IMR-90 (cell line): ENCODE measurements around the gene PPP2R1B. TPM values are rescaled to one million over a fixed set of nuclear protein-coding genes. Genes with fewer than 3 reads are reported as not detected.

Experiments
- ATAC-seq: fragments of 200-7000 bp; cut with Tn5 transposase; 2 replicates; pipeline ENCODE4 v1.9.1; 2020; ENCODE audit warnings: low read depth, mild to moderate bottlenecking, moderate library complexity
- BruUV-seq: library from RNA; stranded (reverse); fragments of 400-500 nt; replicated peaks from 2 replicates; lab custom pipeline; 2021; lab: Mats Ljungman, UMichigan
- CTCF ChIA-PET: fragments of 300-600 bp; formaldehyde crosslinking; extraction: SDS; loops from one replicate; lab custom pipeline; 2021; ENCODE audit warnings: antibody characterized with exemption; lab: Yijun Ruan, JAX
- POLR2A ChIA-PET: fragments of 300-600 bp; sonication (Branson Sonifier 250); formaldehyde crosslinking; loops from one replicate; lab custom pipeline; 2022; ENCODE audit warnings: antibody characterized with exemption; ENCODE audit not compliant: unreplicated experiment; lab: Charles Lee
- DNase-seq: peaks from one replicate; pipeline ENCODE4 v3.0.0; 2013
- H2AFZ ChIP-seq: replicated peaks from 2 replicates; pipeline ENCODE3; 2013; ENCODE audit warnings: low read length, mild to moderate bottlenecking; ENCODE audit not compliant: poor library complexity
- H2AK5ac ChIP-seq: 2 replicates; pipeline ENCODE4 v1.6.1; 2013; ENCODE audit warnings: low read depth, low read length, inconsistent platforms
- H2AK9ac ChIP-seq: replicated peaks from 2 replicates; pipeline ENCODE3; 2013; ENCODE audit warnings: mild to moderate bottlenecking, low read depth, low read length, moderate library complexity; ENCODE audit not compliant: poor library complexity
- H2BK120ac ChIP-seq: 2 replicates; pipeline ENCODE4 v1.6.1; 2013; ENCODE audit warnings: low read depth, low read length, inconsistent platforms
- H2BK15ac ChIP-seq: 3 replicates; pipeline ENCODE4 v1.6.1; 2013; ENCODE audit warnings: low read depth, low read length, inconsistent platforms
- H2BK20ac ChIP-seq: 2 replicates; pipeline ENCODE4 v1.6.1; 2013; ENCODE audit warnings: low read depth, mild to moderate bottlenecking, inconsistent platforms, low read length, moderate library complexity
- H2BK5ac ChIP-seq: 2 replicates; pipeline ENCODE4 v1.6.1; 2013; ENCODE audit warnings: mild to moderate bottlenecking, low read depth, low read length, inconsistent platforms; ENCODE audit not compliant: poor library complexity, severe bottlenecking
- H3K14ac ChIP-seq: replicated peaks from 2 replicates; pipeline ENCODE4 v1.6.1; 2013; ENCODE audit warnings: low read depth, low read length, inconsistent platforms
- H3K18ac ChIP-seq: 2 replicates; pipeline ENCODE4 v1.6.1; 2013; ENCODE audit warnings: low read depth, low read length, control low read depth
- H3K23ac ChIP-seq: 2 replicates; pipeline ENCODE4 v1.6.1; 2013; ENCODE audit warnings: low read depth, low read length, inconsistent platforms
- H3K27ac ChIP-seq: 2 replicates; pipeline ENCODE4 v1.5.1; 2013; ENCODE audit warnings: mild to moderate bottlenecking, control low read depth, low read length; ENCODE audit not compliant: insufficient read depth
- H3K27me3 ChIP-seq: 2 replicates; pipeline ENCODE4 v1.6.1; 2013; ENCODE audit warnings: low read length; ENCODE audit not compliant: control insufficient read depth, insufficient read depth
- H3K36me3 ChIP-seq: 2 replicates; pipeline ENCODE4 v1.6.1; 2013; ENCODE audit warnings: low read length, mixed read lengths; ENCODE audit not compliant: control insufficient read depth, insufficient read depth
- H3K4ac ChIP-seq: 2 replicates; pipeline ENCODE4 v1.6.1; 2013; ENCODE audit warnings: low read depth, low read length, inconsistent platforms
- H3K4me1 ChIP-seq: 2 replicates; pipeline ENCODE4 v1.6.1; 2013; ENCODE audit warnings: low read length, mixed read lengths; ENCODE audit not compliant: control insufficient read depth, insufficient read depth
- H3K4me2 ChIP-seq: 2 replicates; pipeline ENCODE4 v1.6.1; 2013; ENCODE audit warnings: low read depth, mild to moderate bottlenecking, control low read depth, low read length, moderate library complexity
- H3K4me3 ChIP-seq: 2 replicates; pipeline ENCODE4 v1.5.1; 2013; ENCODE audit warnings: low read depth, mild to moderate bottlenecking, control low read depth, low read length, moderate library complexity; ENCODE audit not compliant: insufficient read depth
- H3K56ac ChIP-seq: 2 replicates; pipeline ENCODE4 v1.6.1; 2013; ENCODE audit warnings: low read length, inconsistent platforms; ENCODE audit not compliant: insufficient read depth; ENCODE audit errors: extremely low read depth
- H3K79me1 ChIP-seq, 2 experiments: 2 replicates each; pipeline ENCODE4 v1.6.1; 2013; ENCODE audit warnings: low read length in 2 of 2, inconsistent platforms in 1 of 2, low read depth in 1 of 2
- H3K9ac ChIP-seq: 2 replicates; pipeline ENCODE4 v1.6.1; 2013; ENCODE audit warnings: low read depth, low read length, control low read depth
- H3K9me1 ChIP-seq: 2 replicates; pipeline ENCODE4 v1.6.1; 2013; ENCODE audit warnings: low read length, inconsistent platforms; ENCODE audit not compliant: insufficient read depth
- H3K9me3 ChIP-seq: 2 replicates; pipeline ENCODE4 v1.6.1; 2013; ENCODE audit warnings: low read length; ENCODE audit not compliant: control insufficient read depth, insufficient read depth
- H4K20me1 ChIP-seq: 2 replicates; pipeline ENCODE4 v1.6.1; 2013; ENCODE audit warnings: low read length, inconsistent platforms; ENCODE audit not compliant: insufficient read depth
- H4K5ac ChIP-seq: 2 replicates; pipeline ENCODE4 v1.6.1; 2013; ENCODE audit warnings: mild to moderate bottlenecking, low read depth, low read length, control low read depth
- H4K8ac ChIP-seq, 2 experiments: 2 replicates each; pipeline ENCODE4 v1.6.1; 2013; ENCODE audit warnings: low read depth in 2 of 2, low read length in 2 of 2, control low read depth in 1 of 2, inconsistent platforms in 1 of 2
- H4K91ac ChIP-seq: 2 replicates; pipeline ENCODE4 v1.6.1; 2013; ENCODE audit warnings: low read depth, low read length, inconsistent platforms; ENCODE audit not compliant: insufficient read depth
- BHLHE40 ChIP-seq: fragments of 150-350 bp; IDR thresholded peaks from 2 replicates; pipeline ENCODE4 v1.6.1; 2016; ENCODE audit warnings: mild to moderate bottlenecking, low read depth, low read length
- CEBPB ChIP-seq: IDR thresholded peaks from 2 replicates; pipeline ENCODE4 v1.6.1; 2012; ENCODE audit warnings: low read depth, low read length, improper control_type of control experiment
- CHD1 ChIP-seq: IDR thresholded peaks from 2 replicates; pipeline ENCODE4 v1.6.1; 2012; ENCODE audit warnings: low read depth, low read length, improper control_type of control experiment
- FOS ChIP-seq: fragments of 150-350 bp; IDR thresholded peaks from 2 replicates; pipeline ENCODE4 v1.6.1; 2016; ENCODE audit warnings: low read depth, low read length
- MAFK ChIP-seq: IDR thresholded peaks from 2 replicates; pipeline ENCODE4 v1.6.1; 2012; ENCODE audit warnings: low read depth, low read length, improper control_type of control experiment
- MAZ ChIP-seq: IDR thresholded peaks from 2 replicates; pipeline ENCODE4 v1.6.1; 2012; ENCODE audit warnings: low read depth, mild to moderate bottlenecking, low read length, improper control_type of control experiment, moderate library complexity, borderline replicate concordance
- MXI1 ChIP-seq: IDR thresholded peaks from 2 replicates; pipeline ENCODE4 v1.6.1; 2012; ENCODE audit warnings: low read depth, mild to moderate bottlenecking, low read length, moderate library complexity, borderline replicate concordance
- NFE2L2 ChIP-seq: fragments of 150-350 bp; IDR thresholded peaks from 2 replicates; pipeline ENCODE4 v1.6.1; 2016; ENCODE audit warnings: low read depth, mild to moderate bottlenecking, low read length
- POLR2A ChIP-seq: IDR thresholded peaks from 2 replicates; pipeline ENCODE4 v1.6.1; 2012; ENCODE audit warnings: mild to moderate bottlenecking, low read depth, low read length
- RAD21 ChIP-seq: IDR thresholded peaks from 2 replicates; pipeline ENCODE4 v1.6.1; 2012; ENCODE audit warnings: low read length, improper control_type of control experiment
- RCOR1 ChIP-seq: IDR thresholded peaks from 2 replicates; pipeline ENCODE4 v1.6.1; 2012; ENCODE audit warnings: mild to moderate bottlenecking, low read length, improper control_type of control experiment; ENCODE audit not compliant: insufficient replicate concordance
- RFX5 ChIP-seq: IDR thresholded peaks from 2 replicates; pipeline ENCODE4 v1.8.0; 2012; ENCODE audit warnings: low read depth, mild to moderate bottlenecking, low read length, moderate library complexity
- SMC3 ChIP-seq: fragments of 150-350 bp; IDR thresholded peaks from 2 replicates; pipeline ENCODE4 v1.6.1; 2016; ENCODE audit warnings: low read depth, mild to moderate bottlenecking, antibody characterized with exemption, low read length, moderate library complexity
- WGBS, 2 experiments: methylation state at CpG; one replicate each; pipeline versions ENCODE4 v1.1.5 to v1.1.7; 2013; ENCODE audit warnings: missing lambda C conversion rate in 2 of 2; ENCODE audit not compliant: insufficient read length in 1 of 2; ENCODE audit errors: extremely low coverage in 2 of 2; 5-methylcytosine and 5-hydroxymethylcytosine counted together
- dilution Hi-C: fragments of 300-500 bp; cut with HindIII; formaldehyde crosslinking; loops from one replicate; pipeline ENCODE4 v1.14.3; 2018; ENCODE audit warnings: low sequenced_read_pairs; ENCODE audit not compliant: unreplicated experiment
- in situ Hi-C: fragments of 300-500 bp; cut with MboI; formaldehyde crosslinking; loops from 3 replicates; pipeline ENCODE4 v1.14.3; 2019; ENCODE audit warnings: low sequenced_read_pairs, inconsistent platforms, mixed read lengths
- intact Hi-C: fragments of 100-400 bp; cut with micrococcal nuclease; formaldehyde crosslinking; loops from 2 replicates; pipeline ENCODE4 v1.10.0; 2022
- polyA plus RNA-seq, 3 experiments: library from polyadenylated mRNA; depleted of rRNA; stranded (reverse); fragments of >200 nt; gene quantifications; 2 replicates each; pipeline ENCODE4 v1.2.3, GENCODE V29; 2012; ENCODE audit warnings: low replicate concordance in 1 of 3
- total RNA-seq: library from RNA; depleted of rRNA; stranded (reverse); fragments of >200 nt; gene quantifications from 2 replicates; pipeline ENCODE4 v1.2.3, GENCODE V29; 2012
- TF ChIP-seq, protein P1 (sequence below): fragments of 150-350 bp; IDR thresholded peaks from 2 replicates; pipeline ENCODE4 v1.6.1; 2016; ENCODE audit warnings: low read depth, mild to moderate bottlenecking, low read length, moderate library complexity, borderline replicate concordance
- TF ChIP-seq, protein P2 (sequence below): fragments of 150-350 bp; IDR thresholded peaks from 2 replicates; pipeline ENCODE4 v1.6.1; 2017; ENCODE audit warnings: mild to moderate bottlenecking, antibody characterized with exemption, low read length, low read depth
- TF ChIP-seq, protein P3 (sequence below): conservative IDR thresholded peaks from 2 replicates; pipeline ENCODE4 v1.5.1; 2012; ENCODE audit warnings: mild to moderate bottlenecking, low read depth, low read length, improper control_type of control experiment

The PPP2R1B gene
- total and polyA plus RNA-seq, 2 of the 4 experiments (the other 2 are of a cell fraction): 23.0 to 62.9 TPM

DNA sequence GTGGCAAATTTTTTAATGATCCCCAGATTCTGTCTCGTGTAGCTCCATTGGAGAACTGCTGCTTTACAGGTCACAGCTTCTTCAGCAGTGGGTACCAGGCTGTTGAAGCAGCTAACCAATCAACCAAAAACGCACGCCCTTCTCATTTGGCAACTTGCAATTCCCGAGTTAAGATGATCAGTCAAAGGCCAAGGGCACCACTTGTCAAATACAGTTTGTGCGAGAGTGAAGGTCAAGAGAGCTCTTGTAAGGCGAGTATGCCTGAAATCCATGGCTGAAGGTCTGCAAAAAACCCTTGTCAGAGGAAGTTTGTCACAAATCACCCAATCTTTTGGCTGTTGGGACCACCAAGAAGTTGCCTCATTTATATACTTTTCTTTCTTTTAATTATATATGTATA lies 12.9 kb upstream of the PPP2R1B start:
- WGBS, 2 experiments: 95% methylated on average over 3 of the region's 6 CpGs; no CpG with 5 or more reads in 1 of the 2 experiments
- no peak overlapping the region for H3K4ac ChIP-seq
- no TSS peak for BruUV-seq
- H3K27me3 ChIP-seq: no peaks in the 10 kb centered on the region
- H3K9me3 ChIP-seq: no peaks in the 10 kb centered on the region
- ChIA-PET POLR2A (no interaction called here), CTCF (no interaction called here)
- H4K8ac ChIP-seq: no peak overlapping the region; a peak in 1 of 4 replicates
- H3K4me2 ChIP-seq: no peak overlapping the region
- H3K36me3 ChIP-seq: no peaks in the 10 kb centered on the region
- H4K5ac ChIP-seq: no peak overlapping the region
- in situ Hi-C loops (loop anchor here (5.0 to 10.0 kb wide), 3 partner anchors 177 to 494 kb away; partner anchors contain the start of gene SIK2), intact Hi-C loops (loop anchor here (5.0 kb wide), 2 partner anchors 82 to 327 kb away; no protein-coding TSS in a partner anchor), dilution Hi-C loops (no loop called here)
- H2BK5ac ChIP-seq: no peak overlapping the region
- H3K14ac ChIP-seq: 0 out of 2 replicates have a peak overlapping the region, but pooled peaks have one; percentile 36
- no peak overlapping the region for H2BK15ac ChIP-seq
- no peak overlapping the region for H2BK120ac ChIP-seq
- H3K18ac ChIP-seq: no peak overlapping the region
- H3K4me1 ChIP-seq: peaks cover 4% of the 10 kb centered on the region
- H2AK5ac ChIP-seq: no peak overlapping the region
- H2AK9ac ChIP-seq: no peak overlapping the region
- H3K79me1 ChIP-seq: no peaks in the 10 kb centered on the region
- ATAC-seq: no peak
- no peak overlapping the region for H2AFZ ChIP-seq
- no peak overlapping the region for H3K23ac ChIP-seq
- no peak overlapping the region for H3K27ac ChIP-seq
- no peaks in the 10 kb centered on the region for H4K20me1 ChIP-seq
- H3K56ac ChIP-seq: no peak overlapping the region
- H3K9ac ChIP-seq: no peak overlapping the region
- no peak overlapping the region for H2BK20ac ChIP-seq
- H3K9me1 ChIP-seq: peaks cover 3% of the 10 kb centered on the region; the same call in 1 of the 2 replicates
- DNase-seq: no peak
- no peak for TF ChIP-seq CEBPB
- TF ChIP-seq SMC3: no peak
- TF ChIP-seq, protein P1, sequence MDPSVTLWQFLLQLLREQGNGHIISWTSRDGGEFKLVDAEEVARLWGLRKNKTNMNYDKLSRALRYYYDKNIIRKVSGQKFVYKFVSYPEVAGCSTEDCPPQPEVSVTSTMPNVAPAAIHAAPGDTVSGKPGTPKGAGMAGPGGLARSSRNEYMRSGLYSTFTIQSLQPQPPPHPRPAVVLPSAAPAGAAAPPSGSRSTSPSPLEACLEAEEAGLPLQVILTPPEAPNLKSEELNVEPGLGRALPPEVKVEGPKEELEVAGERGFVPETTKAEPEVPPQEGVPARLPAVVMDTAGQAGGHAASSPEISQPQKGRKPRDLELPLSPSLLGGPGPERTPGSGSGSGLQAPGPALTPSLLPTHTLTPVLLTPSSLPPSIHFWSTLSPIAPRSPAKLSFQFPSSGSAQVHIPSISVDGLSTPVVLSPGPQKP: no peak
- no peak for TF ChIP-seq FOS
- no peak for TF ChIP-seq RCOR1
- TF ChIP-seq NFE2L2: no peak
- no peak for TF ChIP-seq MAZ
- TF ChIP-seq RAD21: no peak
- no peak for TF ChIP-seq MAFK
- TF ChIP-seq POLR2A: no peak
- TF ChIP-seq, protein P2, sequence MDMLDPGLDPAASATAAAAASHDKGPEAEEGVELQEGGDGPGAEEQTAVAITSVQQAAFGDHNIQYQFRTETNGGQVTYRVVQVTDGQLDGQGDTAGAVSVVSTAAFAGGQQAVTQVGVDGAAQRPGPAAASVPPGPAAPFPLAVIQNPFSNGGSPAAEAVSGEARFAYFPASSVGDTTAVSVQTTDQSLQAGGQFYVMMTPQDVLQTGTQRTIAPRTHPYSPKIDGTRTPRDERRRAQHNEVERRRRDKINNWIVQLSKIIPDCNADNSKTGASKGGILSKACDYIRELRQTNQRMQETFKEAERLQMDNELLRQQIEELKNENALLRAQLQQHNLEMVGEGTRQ: no peak
- no peak for TF ChIP-seq RFX5
- no peak for TF ChIP-seq BHLHE40
- TF ChIP-seq, protein P3, sequence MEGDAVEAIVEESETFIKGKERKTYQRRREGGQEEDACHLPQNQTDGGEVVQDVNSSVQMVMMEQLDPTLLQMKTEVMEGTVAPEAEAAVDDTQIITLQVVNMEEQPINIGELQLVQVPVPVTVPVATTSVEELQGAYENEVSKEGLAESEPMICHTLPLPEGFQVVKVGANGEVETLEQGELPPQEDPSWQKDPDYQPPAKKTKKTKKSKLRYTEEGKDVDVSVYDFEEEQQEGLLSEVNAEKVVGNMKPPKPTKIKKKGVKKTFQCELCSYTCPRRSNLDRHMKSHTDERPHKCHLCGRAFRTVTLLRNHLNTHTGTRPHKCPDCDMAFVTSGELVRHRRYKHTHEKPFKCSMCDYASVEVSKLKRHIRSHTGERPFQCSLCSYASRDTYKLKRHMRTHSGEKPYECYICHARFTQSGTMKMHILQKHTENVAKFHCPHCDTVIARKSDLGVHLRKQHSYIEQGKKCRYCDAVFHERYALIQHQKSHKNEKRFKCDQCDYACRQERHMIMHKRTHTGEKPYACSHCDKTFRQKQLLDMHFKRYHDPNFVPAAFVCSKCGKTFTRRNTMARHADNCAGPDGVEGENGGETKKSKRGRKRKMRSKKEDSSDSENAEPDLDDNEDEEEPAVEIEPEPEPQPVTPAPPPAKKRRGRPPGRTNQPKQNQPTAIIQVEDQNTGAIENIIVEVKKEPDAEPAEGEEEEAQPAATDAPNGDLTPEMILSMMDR: no peak
- TF ChIP-seq CHD1: no peak
- no peak for TF ChIP-seq MXI1
- H4K91ac ChIP-seq: no peak overlapping the region
- H3K4me3 ChIP-seq: no peak overlapping the region
